Ascending aorta (tissue), 2 donors: ENCODE results near the gene DGKD. TPM values are rescaled to one million over a fixed set of nuclear protein-coding genes. Genes with fewer than 3 reads are reported as not detected.

Source experiments
- DNase-seq, 2 donors: peaks; one replicate each; pipeline ENCODE4 v3.0.0-alpha.2; 2019; ENCODE audit warnings: low spot score in 2 of 2
- H3K27ac ChIP-seq, 2 donors: fragments of 200-600 bp; sonication (generic); one replicate each; pipeline ENCODE4 v1.5.1; 2016 to 2017; ENCODE audit warnings: mild to moderate bottlenecking in 1 of 2
- H3K27me3 ChIP-seq: fragments of 200-600 bp; sonication (generic); one replicate; pipeline ENCODE4 v1.5.1; 2017
- H3K36me3 ChIP-seq, 2 donors: fragments of 200-600 bp; sonication (generic); one replicate each; pipeline ENCODE4 v1.5.1; 2016
- H3K4me1 ChIP-seq, 2 donors: fragments of 200-600 bp; sonication (generic); one replicate each; pipeline ENCODE4 v1.5.1; 2016 to 2017; ENCODE audit warnings: mild to moderate bottlenecking in 1 of 2
- H3K4me3 ChIP-seq, 2 donors: fragments of 200-600 bp; sonication (generic); one replicate each; pipeline ENCODE4 v1.5.1; 2016 to 2017; ENCODE audit warnings: mild to moderate bottlenecking in 1 of 2
- H3K9me3 ChIP-seq, 2 donors: fragments of 200-600 bp; sonication (generic); one replicate each; pipeline ENCODE4 v1.5.1; 2016
- CTCF ChIP-seq, 3 experiments: fragments of 200-600 bp in 2 of 3; fragments of 450-650 bp in 1 of 3; sonication (generic) in 2 of 3; IDR thresholded peaks; one replicate each; pipeline ENCODE4 v1.5.1; 2016 to 2019; ENCODE audit warnings: antibody characterized with exemption in 3 of 3, mild to moderate bottlenecking in 1 of 3, moderate library complexity in 1 of 3
- intact Hi-C: fragments of 100-400 bp; cut with DNase I; formaldehyde crosslinking; loops from one replicate; pipeline ENCODE4 v1.15.1; 2023
- total RNA-seq: library from RNA; depleted of rRNA; stranded (reverse); fragments of >200 nt; gene quantifications from one replicate; pipeline ENCODE4 v1.1.0, GENCODE V29; 2016

DGKD gene
- total RNA-seq, 1 donor from 2014 or later, result 28.3 TPM

GRCh38 chr2:233492078-233492477, 137.8 kb downstream of the DGKD start:
- no peak for DNase-seq
- no peak overlapping the region for H3K27ac ChIP-seq
- H3K4me1 ChIP-seq, result peaks cover 0 to 14% of the 10 kb centered on the region in 2 donors
- intact Hi-C loops, result no loop called here
- H3K36me3 ChIP-seq, result peaks cover 4 to 47% of the 10 kb centered on the region in 2 donors
- no peaks in the 10 kb centered on the region for H3K27me3 ChIP-seq
- no peak for TF ChIP-seq CTCF (IDR thresholded peaks at IDR 0.05)
- no peak overlapping the region for H3K4me3 ChIP-seq
- no peaks in the 10 kb centered on the region for H3K9me3 ChIP-seq

- TF ChIP-seq CTCF (IDR thresholded peaks at IDR 0.05), result no peak
- intact Hi-C loops, result no loop called here
- Histone ChIP-seq H3K36me3 (peaks cover 9 to 52% of the 10 kb centered on the region in 2 donors), H3K27me3 (no peaks in the 10 kb centered on the region), H3K9me3 (no peaks in the 10 kb centered on the region), H3K4me3 (no peak overlapping the region), H3K27ac (no peak overlapping the region), H3K4me1 (peaks cover 0 to 14% of the 10 kb centered on the region in 2 donors)
- no peak for DNase-seq
These were observed 138.5 kb downstream of the DGKD start for GRCh38 chr2:233492751-233493150.

- DNase-seq, result no peak
- Histone ChIP-seq H3K9me3 (no peaks in the 10 kb centered on the region), H3K4me1 (no peaks in the 10 kb centered on the region), H3K27me3 (no peaks in the 10 kb centered on the region), H3K4me3 (no peak overlapping the region), H3K36me3 (peaks cover 14 to 67% of the 10 kb centered on the region in 2 donors), H3K27ac (no peak overlapping the region)
- TF ChIP-seq CTCF (IDR thresholded peaks at IDR 0.05), result no peak
- intact Hi-C loops, result no loop called here
These were observed 141.5 kb downstream of the DGKD start for GRCh38 chr2:233495503-233496496.

- Histone ChIP-seq H3K27ac (no peak overlapping the region), H3K27me3 (no peaks in the 10 kb centered on the region), H3K4me1 (no peaks in the 10 kb centered on the region), H3K4me3 (no peak overlapping the region), H3K9me3 (peaks cover 0 to 4% of the 10 kb centered on the region in 2 donors), H3K36me3 (peaks cover 17 to 62% of the 10 kb centered on the region in 2 donors)
- intact Hi-C loops, result no loop called here
- no peak for DNase-seq
- no peak for TF ChIP-seq CTCF (IDR thresholded peaks at IDR 0.05)
These were observed 143.4 kb downstream of the DGKD start for GRCh38 chr2:233497692-233498091.

GRCh38 chr2:233498126-233498525, 143.8 kb downstream of the DGKD start:
- intact Hi-C loops, result no loop called here
- peaks cover 0 to 9% of the 10 kb centered on the region in 2 donors for H3K9me3 ChIP-seq

More at GRCh38 chr2:233498126-233498525, 143.8 kb downstream of the DGKD start:
- Histone ChIP-seq H3K4me3 (no peak overlapping the region), H3K36me3 (peaks cover 13 to 62% of the 10 kb centered on the region in 2 donors), H3K27me3 (no peaks in the 10 kb centered on the region), H3K4me1 (no peaks in the 10 kb centered on the region), H3K27ac (no peak overlapping the region)
- TF ChIP-seq CTCF (IDR thresholded peaks at IDR 0.05), result no peak
- DNase-seq, result no peak
